GM12873 (cell line): ENCODE measurements around the gene CNOT4.
A peak's percentile ranks its signal among the peaks of the same experiment; 100 is the strongest.

Experiments
- CTCF ChIP-seq: IDR thresholded peaks from 2 replicates; pipeline ENCODE4 v1.5.1; 2012; ENCODE audit warnings: low read depth, mild to moderate bottlenecking, moderate library complexity, low read length, control low read depth; ENCODE audit not compliant: insufficient read depth; ENCODE audit errors: missing control alignments

CNOT4 gene

GRCh38 chr7:135428011-135428410 is 81.9 kb downstream of the CNOT4 start:
- TF ChIP-seq CTCF = no peak

- TF ChIP-seq CTCF = no peak
These were observed 82.7 kb downstream of the CNOT4 start for GRCh38 chr7:135427166-135427565.

GRCh38 chr7:135425036-135425435 is 84.9 kb downstream of the CNOT4 start:
- TF ChIP-seq CTCF = no peak

GRCh38 chr7:135420786-135421185 is 89.1 kb downstream of the CNOT4 start:
- no peak for TF ChIP-seq CTCF

- no peak for TF ChIP-seq CTCF
These were observed 93.5 kb downstream of the CNOT4 start for GRCh38 chr7:135416431-135416830.

GRCh38 chr7:135414850-135415439 is 95.0 kb downstream of the CNOT4 start:
- TF ChIP-seq CTCF = peak; percentile 65

GRCh38 chr7:135414208-135414607 is 95.7 kb downstream of the CNOT4 start:
- TF ChIP-seq CTCF = no peak
